GM18861 (cell line): ENCODE results near the gene GMPS.
"Not testable (repeated sequence)": the region's sequence is repeated elsewhere in the genome, so short reads cannot be mapped to it uniquely, and the experiment has no call there.

Experiments used
- ATAC-seq: cut with Tn5 transposase; IDR thresholded peaks from one replicate; pipeline ENCODE4 v1.9.1; 2021; ENCODE audit not compliant: unreplicated experiment

Gene GMPS

DNA sequence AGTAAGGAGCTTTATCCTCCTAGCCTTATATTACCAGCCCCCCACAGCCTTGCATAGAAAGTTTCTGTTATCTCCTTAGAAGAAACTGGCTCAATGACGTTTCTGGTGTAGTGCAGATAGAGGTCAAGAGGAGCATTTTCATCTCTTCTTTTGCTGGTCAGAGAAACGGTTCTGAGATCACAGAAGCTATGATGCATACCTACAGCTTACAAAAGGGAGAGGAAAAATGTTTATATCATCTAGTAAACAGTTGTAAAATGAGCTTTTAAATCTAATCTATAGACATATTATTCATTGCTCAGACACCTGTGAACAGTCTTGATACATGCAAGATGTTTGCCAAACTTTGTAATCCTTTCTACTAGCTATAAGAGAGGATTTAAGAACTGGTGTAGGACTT, 68.0 kb downstream of the GMPS start:
- ATAC-seq = no peak

DNA sequence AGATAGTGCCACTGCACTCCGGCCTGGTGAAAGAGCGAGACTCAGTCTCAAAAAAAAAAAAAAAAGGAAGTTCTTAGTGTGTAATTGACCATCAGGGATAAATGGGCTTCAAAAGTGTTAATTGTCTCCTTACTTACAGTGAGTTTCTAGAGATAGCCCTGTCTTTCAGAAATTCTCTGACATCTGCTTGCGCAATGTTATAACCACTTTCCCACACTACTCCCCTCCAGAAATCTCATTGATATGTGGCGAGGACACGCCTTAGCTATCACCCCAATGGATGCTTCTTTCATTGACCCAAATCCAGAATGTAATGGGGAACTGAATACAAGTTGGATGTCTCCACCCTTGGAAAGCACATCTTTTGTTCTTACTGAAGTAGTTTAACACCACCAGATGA, 70.9 kb downstream of the GMPS start:
- no peak for ATAC-seq

DNA sequence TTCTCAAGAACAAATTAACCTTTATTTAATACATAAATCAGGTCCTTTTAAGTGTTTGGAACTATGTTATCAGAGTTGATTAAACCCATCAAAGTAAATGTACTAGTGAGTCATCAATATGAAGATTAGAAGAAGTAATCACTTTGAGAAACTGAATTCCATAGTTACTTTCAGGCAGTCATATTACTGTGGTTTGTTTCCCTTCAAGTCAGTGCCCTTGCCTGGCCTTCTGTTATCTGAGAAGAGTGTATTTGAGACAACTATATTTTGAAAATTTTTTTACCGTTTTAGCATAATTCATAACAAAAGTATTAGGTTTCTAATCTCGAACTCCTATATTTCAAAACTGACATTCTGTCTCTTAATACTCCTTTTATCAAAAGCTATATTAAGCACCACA, 73.6 kb downstream of the GMPS start:
- ATAC-seq = no peak

DNA sequence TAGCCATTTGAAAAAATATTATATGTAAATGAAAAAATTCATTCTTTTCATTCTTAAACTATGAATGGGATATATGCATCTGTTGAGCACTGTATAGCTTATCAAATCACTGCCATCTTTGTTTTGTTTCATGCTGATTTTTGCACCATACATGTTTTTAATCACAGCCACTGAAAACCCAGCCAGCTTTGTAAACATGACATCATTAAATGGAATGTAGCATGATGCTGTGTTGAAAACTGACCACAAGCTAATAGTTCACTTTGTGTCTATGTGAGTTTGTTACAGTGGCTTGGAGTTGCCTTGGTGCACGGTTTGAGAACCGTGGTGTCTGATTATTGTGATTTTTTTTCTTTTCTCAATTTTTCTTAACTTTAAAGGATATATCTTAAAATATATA, 75.7 kb downstream of the GMPS start:
- ATAC-seq = no peak

DNA sequence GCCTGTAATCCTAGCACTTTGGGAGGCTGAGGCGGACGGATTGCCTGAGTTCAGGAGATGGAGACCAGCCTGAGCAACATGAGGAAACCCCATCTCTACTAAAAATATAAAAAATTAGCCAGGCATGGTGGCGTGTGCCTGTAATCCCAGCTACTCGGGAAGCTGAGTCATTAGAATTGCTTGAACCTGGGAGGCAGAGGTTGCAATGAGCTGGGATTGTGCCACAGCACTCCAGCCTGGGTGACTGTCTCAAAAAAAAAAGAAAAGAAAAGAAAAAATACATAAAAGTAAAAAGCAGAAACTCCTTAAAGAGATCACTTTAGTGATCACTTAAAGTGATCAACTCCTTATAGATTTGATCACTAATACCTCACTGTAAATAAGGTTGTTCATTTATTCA, 78.0 kb downstream of the GMPS start:
- ATAC-seq = no peak

DNA sequence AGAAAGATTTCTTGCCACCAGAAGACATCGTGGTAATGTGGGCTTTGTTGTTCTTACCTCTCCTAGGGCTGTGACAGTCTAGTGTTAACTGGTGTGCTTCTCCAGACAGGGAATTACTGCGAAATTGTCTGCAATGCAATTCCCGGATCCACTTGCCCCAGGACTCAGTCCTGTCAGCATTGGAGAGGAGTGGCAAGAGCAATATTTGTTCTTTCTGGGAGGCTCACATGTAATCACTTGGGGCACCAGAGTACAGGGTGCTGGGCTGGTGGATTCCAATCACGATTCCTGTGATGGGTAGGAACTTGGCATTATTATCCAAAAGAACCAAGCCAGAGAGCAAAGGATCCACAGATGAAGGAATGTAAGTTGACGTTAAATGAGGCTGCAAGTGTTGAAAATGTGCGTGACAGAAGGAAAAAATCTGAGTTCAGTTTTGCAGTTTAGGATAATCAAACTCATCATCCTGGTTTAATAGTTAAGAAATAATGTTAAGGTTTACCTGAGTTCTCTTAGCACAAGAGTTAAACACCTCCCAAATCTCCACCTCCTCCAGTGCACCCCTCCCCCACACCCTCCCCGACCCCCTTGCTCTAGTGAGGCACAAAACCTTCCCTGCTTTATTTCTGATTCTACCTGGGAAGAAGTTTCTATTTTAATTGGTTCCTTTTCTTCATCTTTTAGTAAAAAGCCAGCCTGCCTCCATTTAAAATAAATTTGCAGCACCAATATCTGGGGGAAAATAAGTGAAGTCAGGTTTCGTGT, 79.2 kb downstream of the GMPS start:
- no peak for ATAC-seq

DNA sequence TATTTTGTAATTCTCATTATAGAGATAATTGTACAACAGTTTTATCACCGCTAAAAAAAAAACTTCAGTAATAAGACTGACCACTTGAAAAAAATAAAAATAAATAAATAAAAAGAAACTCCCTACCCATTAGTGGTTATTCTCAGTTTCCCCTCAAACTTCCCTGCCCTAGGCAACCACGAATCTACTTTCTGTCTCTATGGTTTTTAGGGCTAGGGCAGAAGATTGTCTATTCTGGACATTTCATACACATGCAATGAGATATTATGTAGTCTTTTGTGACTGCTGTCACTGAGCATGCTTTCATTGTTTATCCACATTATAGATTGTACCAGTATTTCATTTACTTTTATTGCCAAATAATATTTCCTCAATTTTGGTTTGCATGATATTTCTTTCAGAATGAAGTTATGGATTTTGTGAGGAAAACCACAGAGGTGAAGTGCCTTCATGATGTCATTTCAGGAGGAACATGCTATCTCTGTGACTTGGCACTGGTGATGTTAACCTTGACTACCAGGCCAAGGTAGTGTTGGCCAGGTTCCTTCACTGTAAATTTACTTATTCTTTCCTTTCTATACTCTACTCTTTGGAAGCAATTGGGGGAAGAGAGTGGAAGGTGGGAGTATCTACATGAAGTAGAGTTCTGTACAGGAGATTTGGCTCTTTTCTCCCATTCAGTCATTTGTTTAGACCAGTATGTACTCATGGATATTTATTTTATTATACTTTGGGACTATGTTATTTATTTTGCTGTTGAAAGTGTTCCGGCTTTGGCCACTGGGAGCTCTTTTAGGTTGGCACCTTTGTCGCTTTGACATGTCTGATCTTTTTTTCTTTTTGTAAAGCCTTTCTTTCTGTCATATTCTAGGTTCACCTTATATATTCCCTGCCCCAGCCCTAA, 86.3 kb downstream of the GMPS start:
- no peak for ATAC-seq

DNA sequence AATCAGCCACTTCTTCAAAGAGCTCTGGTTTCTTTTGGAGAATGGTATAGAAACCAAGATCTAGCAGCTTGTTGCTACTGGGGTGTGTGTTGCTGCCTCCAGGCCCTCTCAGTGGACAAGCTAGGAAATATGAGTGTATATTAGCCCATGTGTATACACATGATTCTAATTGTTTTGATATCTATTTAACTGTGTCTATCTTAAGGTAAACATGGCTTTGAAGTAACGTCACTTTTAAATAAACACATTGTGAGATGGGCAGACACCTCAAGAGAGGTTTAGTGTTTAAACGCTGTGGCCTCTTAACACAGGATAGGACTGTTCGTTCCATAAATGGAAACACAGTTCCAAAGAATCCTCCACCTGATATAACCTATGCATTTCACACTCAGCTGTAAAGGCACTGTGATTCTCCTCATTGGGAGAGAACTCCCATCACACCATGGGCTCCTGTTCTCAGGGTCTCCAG, 87.0 kb downstream of the GMPS start:
- no peak for ATAC-seq

DNA sequence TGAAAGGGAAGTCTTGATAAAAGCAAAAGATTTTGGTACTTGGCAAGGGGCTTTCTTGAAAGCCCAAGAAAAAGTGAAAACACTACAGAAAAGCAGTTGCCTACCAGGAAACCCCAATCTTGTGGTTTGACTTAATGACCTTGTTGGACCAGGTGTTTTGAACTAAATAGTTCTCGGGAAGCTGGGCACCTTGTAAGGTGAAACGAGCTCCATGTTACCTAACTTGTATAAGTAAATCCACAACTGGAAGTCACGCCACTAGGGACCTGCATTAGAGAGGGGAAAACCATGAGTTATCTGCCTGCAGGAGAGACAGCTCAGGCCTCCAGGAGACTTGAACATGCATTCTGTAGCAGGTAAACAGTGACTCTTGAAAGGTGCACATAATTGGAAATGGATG, 88.2 kb downstream of the GMPS start:
- no peak for ATAC-seq

DNA sequence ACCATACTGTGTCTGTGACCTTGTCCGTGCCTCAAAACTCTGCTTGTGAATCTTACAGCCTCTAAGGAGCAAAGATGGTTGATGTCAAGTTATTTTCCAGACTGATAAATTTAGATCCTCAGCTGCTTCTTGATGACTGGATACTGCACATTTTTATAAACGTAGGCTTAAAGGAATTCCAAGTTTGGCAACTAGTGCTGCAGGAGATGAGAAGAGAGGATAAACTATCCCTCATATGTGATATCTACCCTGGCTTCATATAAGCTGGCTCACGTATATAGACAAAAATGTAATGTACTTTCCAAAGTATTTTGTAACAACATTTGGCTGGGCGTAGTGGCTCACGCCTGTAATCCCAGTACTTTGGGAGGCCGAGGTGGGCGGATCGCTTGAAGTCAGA, 89.6 kb downstream of the GMPS start:
- ATAC-seq = no peak

DNA sequence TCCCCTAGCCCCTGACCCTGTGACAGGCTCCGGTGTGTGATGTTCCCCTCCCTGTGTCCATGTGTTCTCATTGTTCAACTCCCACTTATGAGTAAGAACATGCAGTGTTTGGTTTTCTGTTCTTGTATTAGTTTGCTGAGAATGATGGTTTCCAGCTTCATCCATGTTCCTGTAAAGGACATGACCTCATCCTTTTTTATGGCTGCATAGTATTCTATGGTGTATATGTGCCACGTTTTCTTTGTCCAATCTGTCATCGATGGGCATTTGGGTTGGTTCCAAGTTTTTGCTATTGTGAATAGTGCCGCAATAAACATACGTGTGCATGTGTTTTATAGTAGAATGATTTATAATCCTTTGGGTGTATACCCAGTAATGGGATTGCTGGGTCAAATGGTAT, 90.6 kb downstream of the GMPS start:
- ATAC-seq = not testable (repeated sequence)

DNA sequence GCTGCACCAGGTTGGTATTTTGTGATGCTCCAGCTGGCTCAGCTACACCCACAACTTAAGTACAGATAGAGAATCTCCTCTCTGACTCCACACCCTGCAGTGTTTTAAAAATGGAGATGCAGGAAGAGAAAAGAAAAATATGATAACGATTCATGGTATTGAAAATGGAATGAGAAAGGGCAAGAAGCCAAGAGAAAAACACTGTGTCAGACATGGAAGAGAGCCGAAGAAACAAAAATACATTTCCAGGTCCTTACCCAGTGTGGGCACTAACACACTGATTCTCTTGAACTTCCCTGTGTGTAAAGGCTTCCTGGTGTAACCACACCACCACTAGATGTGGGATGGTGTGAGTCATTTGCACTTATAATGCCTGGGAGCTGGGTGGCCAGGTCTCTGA, 93.1 kb downstream of the GMPS start:
- no peak for ATAC-seq

DNA sequence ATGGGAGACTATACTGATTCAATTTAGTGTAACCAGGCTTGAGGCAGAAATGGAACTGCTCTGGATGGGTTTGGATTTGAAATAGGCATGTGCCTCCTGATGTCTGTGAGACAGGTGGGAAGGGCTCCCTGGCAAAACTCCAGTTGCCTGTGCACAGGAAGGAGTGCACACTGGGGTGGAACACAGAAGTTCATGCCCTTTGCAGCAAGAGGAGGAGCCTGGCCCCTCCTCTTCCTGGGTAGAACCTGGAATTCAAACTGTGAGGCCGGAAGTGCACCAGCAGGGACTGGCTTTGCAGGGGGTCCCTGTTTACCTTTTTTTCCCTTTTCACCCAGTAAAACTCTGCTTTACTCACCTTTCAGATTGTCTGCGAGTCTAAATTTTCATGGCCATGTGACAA, 99.9 kb downstream of the GMPS start:
- no peak for ATAC-seq

DNA sequence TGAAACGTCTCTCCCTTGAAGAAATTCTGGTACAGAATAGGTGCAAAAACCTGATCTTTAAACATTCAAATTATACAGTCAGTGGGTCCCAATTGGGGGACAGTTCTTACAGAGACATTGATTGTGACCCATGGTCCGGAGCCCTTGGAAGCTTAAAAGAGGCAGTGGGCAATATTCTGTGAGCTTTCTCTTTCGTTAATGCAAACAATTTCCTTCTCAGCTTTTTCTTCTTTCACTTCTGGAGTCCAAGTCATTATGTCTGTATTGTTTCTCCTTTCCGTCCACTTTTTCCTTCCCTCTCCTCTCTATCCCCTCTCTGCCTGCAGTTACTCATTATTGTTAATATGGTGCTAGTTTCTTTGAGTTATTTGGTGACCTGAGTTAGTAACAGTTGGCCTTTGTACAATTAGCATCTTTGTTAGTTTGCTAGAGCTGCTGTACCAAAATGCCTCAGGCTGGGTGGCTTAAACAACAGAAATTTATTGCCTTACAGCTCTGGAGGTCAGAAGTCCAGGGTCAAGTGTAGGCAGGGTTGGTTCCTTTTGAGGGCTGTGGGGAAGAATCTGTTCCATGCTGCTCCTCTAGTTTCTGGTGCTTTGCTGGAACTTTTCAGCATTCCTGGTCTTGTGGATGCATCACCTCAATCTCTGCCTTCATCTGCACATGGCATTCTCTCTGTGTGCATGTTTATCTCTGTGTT, 102.6 kb downstream of the GMPS start:
- ATAC-seq = no peak

DNA sequence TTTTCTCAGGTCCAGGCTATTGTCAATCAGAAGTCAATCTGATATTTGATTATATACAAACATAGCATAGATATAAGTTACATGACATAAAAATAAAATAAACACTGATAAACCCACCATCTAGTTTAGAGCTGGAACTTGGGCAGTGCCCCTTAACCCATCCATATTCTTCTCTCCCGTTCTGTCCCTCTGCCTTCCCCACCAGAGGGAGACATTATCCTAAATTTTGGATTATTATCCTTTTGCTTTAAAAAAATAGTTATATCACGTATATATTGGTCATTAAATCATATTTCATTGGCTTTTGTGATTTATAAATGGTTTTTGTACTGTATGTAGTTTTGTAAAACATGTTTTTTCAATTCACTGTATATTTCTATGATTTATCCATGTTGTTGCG, 107.9 kb downstream of the GMPS start:
- no peak for ATAC-seq

DNA sequence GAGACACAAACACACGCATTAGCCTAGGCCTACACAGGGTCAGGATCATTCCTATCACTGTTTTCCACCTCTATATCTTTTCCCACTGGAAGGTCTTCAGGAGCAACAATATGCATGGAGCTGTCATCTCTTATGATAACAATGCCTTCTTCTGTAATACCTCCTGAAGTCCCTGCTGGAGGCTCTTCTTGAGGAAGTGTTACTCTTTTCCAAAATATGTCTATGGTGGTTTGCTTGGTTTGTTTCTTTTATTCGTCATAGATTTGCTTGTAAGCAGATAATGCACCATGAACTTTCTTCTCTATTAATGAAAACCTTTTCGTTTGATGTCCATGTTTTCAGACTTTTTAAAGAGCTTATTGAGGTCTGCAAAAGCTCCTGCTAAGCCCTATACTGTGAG, 109.3 kb downstream of the GMPS start:
- ATAC-seq = no peak

DNA sequence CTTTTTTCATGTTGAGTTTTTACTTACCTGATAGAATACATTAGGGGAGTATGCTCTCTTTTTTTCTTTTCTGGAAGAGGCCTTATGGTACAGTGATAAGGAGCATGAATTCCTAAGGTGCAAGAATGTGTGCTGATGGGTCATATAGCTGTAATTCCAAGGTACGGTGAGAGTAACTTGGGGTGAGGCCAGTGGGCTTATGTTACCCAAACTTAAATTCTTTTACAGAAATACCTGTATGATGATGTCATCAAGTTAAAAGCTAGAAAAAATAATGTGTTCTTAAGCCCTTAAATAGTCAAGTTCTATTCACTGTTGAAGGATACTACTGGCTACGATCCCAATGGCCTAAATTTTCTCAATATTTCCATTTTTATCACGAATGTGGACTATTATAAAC, 111.2 kb downstream of the GMPS start:
- ATAC-seq = no peak

DNA sequence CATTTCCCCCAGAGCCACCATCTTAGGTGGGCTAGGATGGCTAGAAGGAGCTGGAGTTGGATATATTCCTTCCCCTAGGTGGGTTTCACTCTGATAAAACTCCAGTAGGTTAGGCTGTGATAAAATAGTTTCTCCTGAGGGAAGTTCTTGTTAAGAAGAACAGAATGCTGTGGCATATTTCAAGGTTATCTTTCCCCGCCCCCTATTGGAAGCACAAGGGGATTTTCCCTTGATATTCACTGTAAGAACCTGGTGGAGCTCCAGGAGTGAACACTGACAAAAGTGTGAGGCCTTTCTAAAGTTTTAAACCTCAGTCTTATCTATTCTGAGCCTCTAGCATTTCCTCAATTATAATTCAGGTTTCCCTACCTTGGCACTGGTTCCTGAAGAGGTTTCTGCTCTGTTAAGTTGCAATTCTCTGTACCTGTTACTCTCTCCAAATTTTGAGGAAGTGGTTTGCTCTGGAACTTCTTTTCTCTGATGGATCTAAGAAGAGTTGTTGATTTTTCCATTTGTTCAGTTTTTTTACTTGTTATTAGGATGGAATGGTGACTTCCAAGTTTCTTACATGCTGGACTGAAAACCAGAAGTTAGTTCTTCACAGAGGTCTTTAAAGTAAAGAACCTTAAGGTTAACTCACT, 113.5 kb downstream of the GMPS start:
- ATAC-seq = no peak

DNA sequence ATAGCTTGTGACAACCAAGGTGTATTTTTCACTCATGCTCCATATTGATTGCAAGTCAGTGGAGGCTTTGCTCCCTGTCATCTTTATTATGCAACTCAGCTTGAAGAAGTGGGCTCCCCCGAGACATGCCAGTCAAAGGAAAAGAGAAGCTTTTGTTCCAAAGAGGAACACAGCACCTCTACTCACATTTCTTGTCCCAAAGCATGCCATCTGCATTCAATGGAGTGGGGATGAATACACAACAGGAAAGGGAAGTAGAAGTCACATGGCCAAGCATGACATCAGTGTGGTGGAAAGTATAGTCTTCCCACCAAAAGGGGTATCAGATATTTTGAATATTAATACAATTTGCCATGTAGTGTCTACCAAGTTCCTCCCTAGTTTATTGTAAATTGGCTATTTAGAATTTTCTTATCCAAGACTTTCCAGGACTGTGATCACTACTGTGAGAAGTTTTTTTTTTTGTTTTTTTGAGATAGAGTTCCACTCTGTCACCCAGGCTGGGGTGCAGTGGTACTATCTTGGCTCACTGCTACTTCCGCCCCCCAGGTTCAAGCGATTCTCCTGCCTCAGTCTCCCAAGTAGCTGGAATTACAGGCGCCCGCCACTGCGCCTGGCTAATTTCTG, 114.5 kb downstream of the GMPS start:
- ATAC-seq = no peak

DNA sequence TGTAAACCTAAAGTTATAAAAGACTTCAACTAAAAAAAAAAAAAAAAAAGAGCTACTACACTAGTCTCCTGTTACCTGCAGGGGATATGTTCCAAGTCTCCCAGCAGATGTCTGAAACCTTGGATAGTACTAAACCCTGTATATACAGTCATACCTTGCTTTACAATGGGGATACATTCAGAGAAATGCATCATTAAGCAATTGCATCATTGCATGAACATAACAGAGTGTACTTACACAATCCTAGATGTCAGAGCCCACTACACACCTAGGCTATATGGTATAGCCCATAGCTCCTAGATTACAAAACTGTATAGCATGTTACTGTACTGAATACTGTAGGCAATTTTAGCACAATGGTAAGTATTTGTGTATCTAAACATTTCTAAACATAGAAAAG, 119.1 kb downstream of the GMPS start:
- ATAC-seq = no peak

DNA sequence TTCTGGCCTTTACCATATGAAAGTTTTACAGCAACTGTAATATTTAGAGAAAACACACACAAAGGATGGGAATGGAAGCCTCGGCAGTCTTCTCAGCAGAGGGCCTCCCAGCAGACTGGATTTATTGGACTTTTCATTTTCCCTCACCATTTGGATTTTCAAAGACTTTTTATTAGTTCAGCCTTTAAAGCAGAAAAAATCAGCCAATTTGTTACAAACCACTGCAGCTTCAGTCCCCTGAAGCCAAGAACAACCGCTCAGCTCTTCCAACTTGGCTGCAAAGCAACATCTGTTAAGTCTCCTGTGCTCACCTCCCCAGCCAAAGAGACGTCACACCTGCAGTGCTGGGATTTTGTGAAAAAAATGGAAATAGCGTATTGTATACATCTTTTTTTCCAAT, 120.8 kb downstream of the GMPS start:
- no peak for ATAC-seq
